GM12873 (cell line): Measurements from ENCODE around the gene PDE10A.

Experiments used
- CTCF ChIP-seq: IDR thresholded peaks from 2 replicates; pipeline ENCODE4 v1.5.1; 2012; ENCODE audit warnings: low read depth, mild to moderate bottlenecking, moderate library complexity, low read length, control low read depth; ENCODE audit not compliant: insufficient read depth; ENCODE audit errors: missing control alignments

Gene PDE10A

GRCh38 chr6:165317723-165318122 lies 345.3 kb downstream of the PDE10A start:
- no peak for TF ChIP-seq CTCF

- TF ChIP-seq CTCF = no peak
These were observed 353.9 kb downstream of the PDE10A start, which contains the start of gene C6orf118 for GRCh38 chr6:165308926-165309731. Gene C6orf118 (minus strand): TSS chr6:165309605. CDS start chr6:165309586, 19 bp downstream.

GRCh38 chr6:165306955-165307354 lies 356.1 kb downstream of the PDE10A start:
- TF ChIP-seq CTCF = no peak

- no peak for TF ChIP-seq CTCF
These were observed 361.4 kb downstream of the PDE10A start for GRCh38 chr6:165301372-165302246.

- TF ChIP-seq CTCF = no peak
These were observed 362.6 kb downstream of the PDE10A start for GRCh38 chr6:165300422-165300936.

GRCh38 chr6:165298875-165299274 lies 364.2 kb downstream of the PDE10A start:
- no peak for TF ChIP-seq CTCF

- no peak for TF ChIP-seq CTCF
These were observed 364.6 kb downstream of the PDE10A start for GRCh38 chr6:165298402-165298801.
